GM23338 (cell line): Measurements from ENCODE around the gene P2RY8. TPM values are rescaled to one million over a fixed set of nuclear protein-coding genes. Genes with fewer than 3 reads are reported as not detected.

ENCODE experiments used
- ATAC-seq: fragments of 200-7000 bp; cut with Tn5 transposase; 3 replicates; pipeline ENCODE4 v1.9.1; 2020
- DNase-seq: peaks from one replicate; pipeline ENCODE4 v3.0.0-alpha.2; 2015; ENCODE audit warnings: low spot score
- H2AFZ ChIP-seq: fragments of 200-600 bp; sonication (generic); 2 replicates; pipeline ENCODE4 v1.8.0; 2016; ENCODE audit warnings: antibody characterized with exemption, mild to moderate bottlenecking, moderate library complexity
- H3F3A ChIP-seq: fragments of 200-600 bp; sonication (generic); replicated peaks from 2 replicates; pipeline ENCODE4 v1.8.0; 2017; ENCODE audit warnings: antibody characterized with exemption, mixed run types, low read depth
- H3K27ac ChIP-seq: fragments of 200-600 bp; sonication (generic); 2 replicates; pipeline ENCODE4 v1.6.1; 2016; ENCODE audit warnings: low read depth
- H3K27me3 ChIP-seq: fragments of 200-600 bp; sonication (generic); 2 replicates; pipeline ENCODE4 v1.8.0; 2016; ENCODE audit warnings: mild to moderate bottlenecking, mixed run types, moderate library complexity; ENCODE audit not compliant: insufficient read depth
- H3K36me3 ChIP-seq: fragments of 200-600 bp; sonication (generic); 2 replicates; pipeline ENCODE4 v1.8.0; 2016; ENCODE audit warnings: mild to moderate bottlenecking; ENCODE audit not compliant: insufficient read depth
- H3K4me1 ChIP-seq: fragments of 200-600 bp; sonication (generic); 2 replicates; pipeline ENCODE4 v1.8.0; 2016; ENCODE audit warnings: mild to moderate bottlenecking, moderate library complexity; ENCODE audit not compliant: insufficient read depth
- H3K4me2 ChIP-seq: fragments of 200-600 bp; sonication (generic); 2 replicates; pipeline ENCODE4 v1.7.1; 2017; ENCODE audit warnings: mixed run types
- H3K4me3 ChIP-seq: fragments of 200-600 bp; sonication (generic); 2 replicates; pipeline ENCODE4 v1.6.1; 2016; ENCODE audit warnings: mixed run types
- H3K79me2 ChIP-seq: fragments of 200-600 bp; sonication (generic); replicated peaks from 2 replicates; pipeline ENCODE4 v1.8.0; 2017; ENCODE audit warnings: mild to moderate bottlenecking; ENCODE audit not compliant: insufficient read depth
- H3K9me2 ChIP-seq: fragments of 200-600 bp; sonication (generic); 2 replicates; pipeline ENCODE4 v1.8.0; 2017; ENCODE audit not compliant: insufficient read depth
- H4K20me1 ChIP-seq: fragments of 200-600 bp; sonication (generic); replicated peaks from 2 replicates; pipeline ENCODE4 v1.8.0; 2017; ENCODE audit warnings: mild to moderate bottlenecking; ENCODE audit not compliant: insufficient read depth
- H3K27ac Mint-ChIP-seq: 2 replicates; pipeline ENCODE4 v1.8.0; 2020; ENCODE audit warnings: inconsistent platforms, mild to moderate bottlenecking, moderate library complexity, mixed read lengths
- H3K27me3 Mint-ChIP-seq: 3 replicates; pipeline ENCODE4 v1.8.0; 2022; ENCODE audit warnings: low read depth, mild to moderate bottlenecking, moderate library complexity, mixed read lengths, inconsistent platforms; ENCODE audit not compliant: insufficient read depth, poor library complexity
- H3K36me3 Mint-ChIP-seq: 3 replicates; pipeline ENCODE4 v1.8.0; 2021; ENCODE audit warnings: low read depth, mild to moderate bottlenecking, inconsistent platforms, moderate library complexity, mixed read lengths
- H3K4me1 Mint-ChIP-seq: 3 replicates; pipeline ENCODE4 v1.8.0; 2020; ENCODE audit warnings: mild to moderate bottlenecking, inconsistent platforms, mixed read lengths
- H3K4me3 Mint-ChIP-seq: 3 replicates; pipeline ENCODE4 v1.8.0; 2021; ENCODE audit warnings: moderate library complexity, mild to moderate bottlenecking, inconsistent platforms, mixed read lengths
- H3K9me3 Mint-ChIP-seq: 3 replicates; pipeline ENCODE4 v1.8.0; 2020; ENCODE audit warnings: moderate library complexity, mild to moderate bottlenecking, inconsistent platforms, mixed read lengths
- CREB1 ChIP-seq: fragments of 250-450 bp; sonication (Bioruptor Pico); IDR thresholded peaks from 2 replicates; pipeline ENCODE4 v1.5.0; 2020; ENCODE audit warnings: low read depth, mild to moderate bottlenecking, moderate library complexity
- JUNB ChIP-seq: IDR thresholded peaks from one replicate; pipeline ENCODE4 v1.6.1; 2016; ENCODE audit warnings: antibody characterized with exemption; ENCODE audit not compliant: unreplicated experiment
- NANOG ChIP-seq: IDR thresholded peaks from 2 replicates; pipeline ENCODE4 v1.6.1; 2016; ENCODE audit warnings: antibody characterized with exemption, borderline replicate concordance
- STAT1 ChIP-seq: IDR thresholded peaks from one replicate; pipeline ENCODE4 v1.6.1; 2016; ENCODE audit warnings: antibody characterized with exemption; ENCODE audit not compliant: unreplicated experiment
- ZNF114 ChIP-seq: fragments of 250-450 bp; sonication (Bioruptor Pico); IDR thresholded peaks from 2 replicates; pipeline ENCODE4 v1.5.0; 2020; ENCODE audit warnings: mild to moderate bottlenecking, moderate library complexity
- ZNF331 ChIP-seq: fragments of 250-450 bp; sonication (Bioruptor Pico); IDR thresholded peaks from 2 replicates; pipeline ENCODE4 v1.5.0; 2020; ENCODE audit warnings: low read depth, mild to moderate bottlenecking, moderate library complexity
- ZNF462 ChIP-seq: fragments of 250-450 bp; sonication (Bioruptor Pico); IDR thresholded peaks from 2 replicates; pipeline ENCODE4 v1.5.0; 2020; ENCODE audit warnings: mild to moderate bottlenecking, moderate library complexity
- polyA plus RNA-seq: library from polyadenylated mRNA; unstranded; fragments of >200 nt; fragmentation: Nextera tagmentation; extraction: Ambion mirVana; gene quantifications from 2 replicates; pipeline ENCODE4 v1.2.1, GENCODE V29; 2016
- total RNA-seq: library from RNA; depleted of rRNA; stranded (reverse); fragments of >200 nt; shearing (Covaris generic); gene quantifications from 2 replicates; pipeline ENCODE4 v1.2.3, GENCODE V29; 2014
- TF ChIP-seq, protein P1 (sequence below): IDR thresholded peaks from 2 replicates; pipeline ENCODE4 v1.6.1; 2016; ENCODE audit warnings: antibody characterized with exemption

P2RY8 gene
- total and polyA plus RNA-seq, 2 experiments from 2014 or later = 0.24 TPM; not detected in 1

DNA sequence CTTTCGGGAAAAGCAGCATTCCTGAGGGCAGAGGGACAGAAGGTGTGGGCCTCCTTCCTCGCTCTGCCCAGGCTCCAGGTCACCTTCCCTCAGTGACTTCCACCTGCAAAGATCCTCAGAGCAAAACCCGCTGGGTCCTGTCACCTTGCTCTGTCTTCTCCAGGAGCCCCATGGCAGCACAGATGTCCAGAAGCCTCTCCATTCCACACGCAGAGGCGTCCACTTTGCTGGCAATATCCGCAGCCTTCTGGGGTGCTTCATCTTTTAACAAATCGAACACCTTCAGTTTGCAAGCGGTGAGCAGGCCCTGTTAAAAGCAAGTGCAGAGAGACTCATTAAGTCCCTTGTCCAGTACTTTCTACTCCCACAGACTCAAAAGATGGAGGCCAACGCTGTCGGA is 111.6 kb downstream of the P2RY8 start (continued):
- TF ChIP-seq CREB1 (CRISPR knock-in tag) (no peak), NANOG (no peak), ZNF331 (CRISPR knock-in tag) (no peak)

DNA sequence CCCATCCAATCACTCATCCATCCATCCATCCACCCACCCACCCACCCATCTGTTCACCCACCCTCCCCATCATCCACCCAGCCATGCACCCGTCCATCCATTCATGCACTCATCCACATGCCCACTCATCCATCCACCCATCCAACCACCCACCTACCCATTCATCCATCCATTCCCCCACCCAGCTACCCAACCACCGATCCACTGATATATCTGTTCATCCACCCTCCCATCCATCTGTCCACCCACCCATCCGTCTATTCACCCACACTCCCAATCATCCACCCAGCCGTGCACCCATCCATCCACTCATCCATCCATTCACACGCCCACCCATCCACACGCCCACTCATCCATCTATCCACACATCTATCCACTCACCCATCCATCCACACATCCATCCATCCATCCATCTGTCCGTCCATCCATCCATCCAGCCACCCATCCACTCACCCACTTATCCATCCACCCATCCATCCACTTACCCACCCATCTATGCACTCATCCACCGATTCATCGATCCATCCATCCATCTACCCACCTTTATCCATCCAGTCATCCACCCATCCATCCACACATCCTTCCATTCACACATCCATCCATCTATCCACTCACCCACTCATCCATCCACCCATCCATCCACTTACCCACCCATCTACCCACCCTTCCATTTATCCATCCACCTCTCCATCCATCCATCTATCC is 112.7 kb downstream of the P2RY8 start:
- peaks cover 3% of the 10 kb centered on the region; the same call in 1 of the 2 replicates for H4K20me1 ChIP-seq
- Mint-ChIP-seq H3K4me1 (peaks cover 8% of the 10 kb centered on the region), H3K27ac (no peak overlapping the region), H3K9me3 (peaks cover 73% of the 10 kb centered on the region), H3K27me3 (peaks cover 18% of the 10 kb centered on the region), H3K4me3 (no peak overlapping the region), H3K36me3 (peaks cover 87% of the 10 kb centered on the region)
- no peak overlapping the region for H3K4me3 ChIP-seq
- H3K27me3 ChIP-seq = no peaks in the 10 kb centered on the region
- H3K4me1 ChIP-seq = no peaks in the 10 kb centered on the region
- peaks cover 27% of the 10 kb centered on the region for H3K36me3 ChIP-seq
- H3K79me2 ChIP-seq = no peaks in the 10 kb centered on the region
- H2AFZ ChIP-seq = no peak overlapping the region
- no peak for DNase-seq
- ATAC-seq = no peak
- peaks cover 15% of the 10 kb centered on the region; the same call in 1 of the 2 replicates for H3F3A ChIP-seq
- TF ChIP-seq, protein P1, sequence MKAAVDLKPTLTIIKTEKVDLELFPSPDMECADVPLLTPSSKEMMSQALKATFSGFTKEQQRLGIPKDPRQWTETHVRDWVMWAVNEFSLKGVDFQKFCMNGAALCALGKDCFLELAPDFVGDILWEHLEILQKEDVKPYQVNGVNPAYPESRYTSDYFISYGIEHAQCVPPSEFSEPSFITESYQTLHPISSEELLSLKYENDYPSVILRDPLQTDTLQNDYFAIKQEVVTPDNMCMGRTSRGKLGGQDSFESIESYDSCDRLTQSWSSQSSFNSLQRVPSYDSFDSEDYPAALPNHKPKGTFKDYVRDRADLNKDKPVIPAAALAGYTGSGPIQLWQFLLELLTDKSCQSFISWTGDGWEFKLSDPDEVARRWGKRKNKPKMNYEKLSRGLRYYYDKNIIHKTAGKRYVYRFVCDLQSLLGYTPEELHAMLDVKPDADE = no peak
- TF ChIP-seq ZNF114 (CRISPR knock-in tag) (no peak), STAT1 (no peak), ZNF462 (CRISPR knock-in tag) (no peak), JUNB (no peak)
- no peak overlapping the region for H3K27ac ChIP-seq
- no peak overlapping the region for H3K4me2 ChIP-seq
- H3K9me2 ChIP-seq = no peaks in the 10 kb centered on the region
